Activated T-helper 17 cell treated with anti-CD3 and anti-CD28 coated beads, Interleukin-2, amount 50 U/mL, for 72 hours (primary cell): ENCODE results near the gene PPAT. TPM values are rescaled to one million over a fixed set of nuclear protein-coding genes. Genes with fewer than 3 reads are reported as not detected.
"Not testable (repeated sequence)": the region's sequence is repeated elsewhere in the genome, so short reads cannot be mapped to it uniquely, and the experiment has no call there.

Source experiments
- ATAC-seq: fragments of 150-1000 bp; cut with Tn5 transposase; replicated peaks from 2 replicates; pipeline ENCODE4 v1.10.0; 2021; ENCODE audit warnings: mild to moderate bottlenecking, moderate library complexity
- H3K27ac Mint-ChIP-seq: one replicate; pipeline ENCODE4 v1.8.0; 2022; ENCODE audit warnings: mixed read lengths
- H3K27me3 Mint-ChIP-seq: one replicate; pipeline ENCODE4 v1.8.0; 2022; ENCODE audit warnings: mixed read lengths
- H3K36me3 Mint-ChIP-seq: one replicate; pipeline ENCODE4 v1.8.0; 2022; ENCODE audit warnings: low read depth, mild to moderate bottlenecking, mixed read lengths
- H3K4me1 Mint-ChIP-seq: one replicate; pipeline ENCODE4 v1.8.0; 2022; ENCODE audit warnings: mixed read lengths
- H3K4me3 Mint-ChIP-seq: one replicate; pipeline ENCODE4 v1.8.0; 2022; ENCODE audit warnings: mild to moderate bottlenecking, mixed read lengths
- H3K9me3 Mint-ChIP-seq: one replicate; pipeline ENCODE4 v1.8.0; 2022; ENCODE audit warnings: mixed read lengths
- total RNA-seq, 2 donors: library from RNA; stranded (reverse); gene quantifications; one replicate each; pipeline ENCODE4 v1.2.3, GENCODE V29; 2022

The PPAT gene
- 10 to 100 TPM; 38.5 to 50.1 TPM for total RNA-seq

- ATAC-seq: peak; percentile 79
- Mint-ChIP-seq H3K4me3 (peak within 1 kb of the TSS; percentile 89), H3K9me3 (no peaks in the 10 kb centered on the region), H3K27me3 (no peaks in the 10 kb centered on the region), H3K4me1 (peaks cover 16% of the 10 kb centered on the region), H3K27ac (peak within 1 kb of the TSS; percentile 94), H3K36me3 (peaks cover 64% of the 10 kb centered on the region)
These were observed at the start of gene PPAT for GRCh38 chr4:56435140-56435926. Gene PPAT (minus strand): TSS chr4:56435615. CDS start chr4:56435477, 138 bp downstream.

- peaks cover 97% of the 10 kb centered on the region for H3K36me3 Mint-ChIP-seq
- no peaks in the 10 kb centered on the region for H3K27me3 Mint-ChIP-seq
These were observed 45.3 kb upstream of the PPAT start for GRCh38 chr4:56480691-56481090.

GRCh38 chr4:56477192-56477702 is 41.8 kb upstream of the PPAT start:
- Mint-ChIP-seq H3K36me3 (peaks cover 97% of the 10 kb centered on the region), H3K27ac (peak overlapping the region; percentile 46), H3K4me1 (no peaks in the 10 kb centered on the region), H3K27me3 (no peaks in the 10 kb centered on the region), H3K9me3 (no peaks in the 10 kb centered on the region), H3K4me3 (no peak overlapping the region)
- no peak for ATAC-seq

More at GRCh38 chr4:56480691-56481090, 45.3 kb upstream of the PPAT start:
- no peaks in the 10 kb centered on the region for H3K9me3 Mint-ChIP-seq
- H3K27ac Mint-ChIP-seq: no peak overlapping the region
- H3K4me1 Mint-ChIP-seq: no peaks in the 10 kb centered on the region
- H3K4me3 Mint-ChIP-seq: no peak overlapping the region
- ATAC-seq: no peak

DNA sequence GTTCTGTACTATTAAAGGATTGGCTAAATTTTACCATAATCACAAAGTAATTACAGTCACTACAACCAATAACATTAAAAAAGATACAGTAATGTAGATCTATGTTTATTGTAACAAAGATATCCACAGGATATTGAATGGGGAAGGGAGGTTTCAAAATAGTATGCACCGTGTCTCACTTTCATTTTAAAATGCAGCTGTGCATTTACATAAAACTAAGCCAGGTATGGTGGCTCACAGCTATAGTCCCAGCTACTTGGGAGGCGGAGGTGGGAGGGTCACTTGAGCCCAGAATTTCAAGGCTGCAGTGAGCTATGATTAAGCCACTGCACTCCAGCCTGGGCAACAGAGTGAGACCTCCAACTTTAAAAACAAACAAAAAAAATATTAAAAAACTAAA is 40.5 kb upstream of the PPAT start:
- Mint-ChIP-seq H3K4me1 (no peaks in the 10 kb centered on the region), H3K36me3 (peaks cover 100% of the 10 kb centered on the region), H3K27ac (no peak overlapping the region), H3K9me3 (no peaks in the 10 kb centered on the region), H3K4me3 (no peak overlapping the region), H3K27me3 (no peaks in the 10 kb centered on the region)
- ATAC-seq: no peak

DNA sequence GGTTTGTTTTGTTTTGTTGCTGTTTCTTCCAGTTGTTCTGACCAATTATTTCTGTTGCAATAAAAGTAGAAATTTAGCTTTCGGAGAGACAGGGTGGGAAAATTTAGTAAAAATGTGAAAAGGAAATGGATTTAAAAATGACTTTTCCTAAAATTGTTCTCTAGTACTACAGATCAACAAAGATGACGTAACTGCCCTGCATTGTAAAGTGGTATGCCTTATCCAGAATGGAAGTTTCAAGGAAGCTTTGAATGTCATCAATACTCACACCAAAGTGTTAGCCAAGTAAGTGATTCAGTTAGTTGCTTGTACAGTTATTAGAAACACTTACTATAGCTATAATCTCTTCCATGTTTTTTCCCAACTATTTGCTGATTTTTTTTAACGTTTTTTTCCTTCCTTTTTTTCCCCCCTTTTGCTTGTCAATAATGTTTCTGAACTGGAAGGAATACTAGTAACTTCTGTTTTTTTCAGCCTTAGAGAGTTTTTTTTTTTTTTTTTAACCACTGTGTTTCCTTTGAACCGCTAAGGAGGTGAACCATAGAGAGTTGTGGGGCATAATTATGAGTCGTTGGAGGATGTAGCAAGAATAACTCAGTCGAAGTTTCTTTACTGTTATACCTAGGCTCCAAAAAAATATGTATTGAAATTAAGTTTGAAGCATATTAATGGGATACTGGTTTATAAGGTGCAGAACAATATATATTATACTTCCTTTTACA is 34.2 kb upstream of the PPAT start:
- Mint-ChIP-seq H3K27ac (peak overlapping the region; percentile 61), H3K36me3 (peaks cover 86% of the 10 kb centered on the region), H3K4me3 (peak overlapping the region; percentile 98), H3K9me3 (no peaks in the 10 kb centered on the region), H3K4me1 (peaks cover 10% of the 10 kb centered on the region), H3K27me3 (no peaks in the 10 kb centered on the region)
- no peak for ATAC-seq

DNA sequence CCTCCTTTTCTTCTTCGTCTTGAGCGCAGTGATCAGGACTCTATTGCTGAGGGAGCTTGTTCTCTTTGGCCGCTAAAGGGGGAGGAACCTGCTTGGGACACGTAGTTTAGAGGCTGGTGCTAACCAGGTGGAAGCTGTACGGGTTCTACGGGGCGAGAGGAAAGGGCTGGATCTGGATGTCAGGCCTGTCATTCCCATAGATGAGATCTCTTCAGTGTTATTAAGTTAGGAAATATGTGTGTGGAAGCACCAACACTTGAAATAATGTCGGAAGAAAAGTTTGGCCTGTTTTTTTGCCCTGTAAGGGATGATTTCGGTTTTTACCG is 32.6 kb upstream of the PPAT start:
- peaks cover 74% of the 10 kb centered on the region for H3K36me3 Mint-ChIP-seq

DNA sequence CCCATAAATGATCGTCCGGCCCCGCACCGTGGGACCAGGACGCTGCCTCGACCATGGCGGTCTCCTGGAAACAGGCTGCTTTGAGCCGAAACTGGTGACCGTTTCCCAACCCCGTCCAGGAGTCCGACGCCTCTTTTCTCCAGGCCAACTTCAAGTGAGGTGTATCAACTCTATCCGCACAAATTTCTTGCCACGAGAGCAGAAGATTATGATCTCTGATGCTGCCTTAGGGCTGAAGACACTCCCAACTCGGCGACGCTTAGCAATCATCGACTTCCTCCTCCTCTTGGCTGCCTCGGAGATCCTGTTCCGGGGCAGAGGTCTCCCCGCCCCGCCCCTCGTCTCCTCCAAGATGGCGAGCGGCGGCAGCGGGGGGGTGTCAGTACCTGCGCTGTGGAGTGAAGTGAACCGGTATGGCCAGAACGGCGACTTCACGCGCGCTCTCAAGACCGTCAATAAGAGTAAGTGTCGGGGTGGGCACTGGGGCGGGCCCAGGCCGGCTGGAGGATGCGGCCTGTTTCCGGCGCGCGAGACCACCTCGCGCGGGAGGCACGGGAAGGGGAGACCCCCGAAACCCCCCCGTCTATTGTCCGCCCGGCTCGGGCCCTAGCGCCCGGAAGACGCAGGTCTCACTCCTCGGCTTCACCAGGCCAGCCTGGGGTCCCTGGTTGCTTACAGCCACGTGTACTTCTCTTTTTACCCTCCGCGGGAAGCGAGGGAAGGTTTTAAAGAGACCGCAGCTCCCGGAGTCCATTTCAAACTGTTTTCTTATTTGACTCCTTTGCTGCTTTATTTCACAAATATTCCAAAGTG is 32.1 kb upstream of the PPAT start, which contains the start of gene SRP72:
TSS of gene SRP72 (plus strand) at position 334 of the 813 bp plus-strand sequence. CDS start at position 353, 19 bp downstream.
- ATAC-seq: peak; percentile 97
- H3K36me3 Mint-ChIP-seq: peaks cover 74% of the 10 kb centered on the region
- peaks cover 14% of the 10 kb centered on the region for H3K4me1 Mint-ChIP-seq

More for the DNA sequence above, 32.6 kb upstream of the PPAT start:
- no peaks in the 10 kb centered on the region for H3K9me3 Mint-ChIP-seq
- peaks cover 14% of the 10 kb centered on the region for H3K4me1 Mint-ChIP-seq
- H3K27me3 Mint-ChIP-seq: no peaks in the 10 kb centered on the region
- peak overlapping the region; percentile 98 for H3K4me3 Mint-ChIP-seq
- H3K27ac Mint-ChIP-seq: peak overlapping the region; percentile 98
- ATAC-seq: peak; percentile 55

DNA sequence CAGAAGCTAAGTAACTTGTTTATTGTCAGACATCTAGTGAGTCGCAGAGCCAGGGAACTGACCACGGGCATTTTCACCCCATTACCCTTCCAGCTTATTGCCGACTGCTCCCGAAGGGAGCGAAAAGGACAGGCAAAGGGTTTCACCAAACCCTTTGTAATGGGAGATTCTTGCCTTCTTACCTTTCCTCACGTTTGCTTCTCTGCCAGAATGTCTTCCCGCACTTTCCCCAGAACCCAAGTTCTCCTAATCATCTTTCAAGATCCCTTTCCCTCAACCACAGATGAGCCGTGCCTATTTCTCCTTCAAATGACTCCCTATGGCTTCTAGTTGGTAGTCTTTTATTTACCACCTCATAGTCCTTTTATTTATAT is 31.5 kb upstream of the PPAT start:
- peak overlapping the region; percentile 98 for H3K4me3 Mint-ChIP-seq
- peaks cover 74% of the 10 kb centered on the region for H3K36me3 Mint-ChIP-seq
- peaks cover 14% of the 10 kb centered on the region for H3K4me1 Mint-ChIP-seq

More for the DNA sequence above, 32.1 kb upstream of the PPAT start, which contains the start of gene SRP72:
- Mint-ChIP-seq H3K9me3 (no peaks in the 10 kb centered on the region), H3K4me3 (peak within 1 kb of the TSS; percentile 98), H3K27ac (peak within 1 kb of the TSS; percentile 98), H3K27me3 (no peaks in the 10 kb centered on the region)

DNA sequence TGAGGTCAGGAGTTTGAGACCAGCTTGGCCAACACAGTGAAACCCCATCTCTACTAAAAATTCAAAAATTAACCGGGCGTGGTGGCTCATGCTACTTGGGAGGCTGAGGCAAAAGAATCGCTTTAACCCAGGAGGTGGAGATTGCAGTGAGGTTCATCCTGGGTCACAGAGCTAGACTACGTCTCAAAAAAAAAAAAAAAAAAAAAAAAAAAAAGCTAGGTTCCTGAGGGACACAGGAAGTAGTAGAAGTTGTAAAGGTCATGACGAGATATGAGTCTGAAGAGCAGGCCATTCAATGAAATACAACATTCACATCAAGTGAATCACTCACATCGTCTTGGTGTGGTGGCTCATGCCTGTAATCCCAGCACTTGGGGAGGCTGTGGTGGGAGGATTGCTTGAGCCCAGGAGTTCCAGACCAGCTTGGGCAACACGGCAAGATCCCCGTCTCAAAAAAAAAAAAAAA is 30.9 kb upstream of the PPAT start:
- peaks cover 14% of the 10 kb centered on the region for H3K4me1 Mint-ChIP-seq
- not testable (repeated sequence) for H3K27me3 Mint-ChIP-seq, H3K9me3 Mint-ChIP-seq
- peaks cover 74% of the 10 kb centered on the region for H3K36me3 Mint-ChIP-seq
- peak overlapping the region; percentile 98 for H3K27ac Mint-ChIP-seq
- peak; percentile 54 for ATAC-seq
- H3K4me3 Mint-ChIP-seq: peak overlapping the region; percentile 98

More for the DNA sequence above, 31.5 kb upstream of the PPAT start:
- H3K9me3 Mint-ChIP-seq: no peaks in the 10 kb centered on the region
- H3K27ac Mint-ChIP-seq: peak overlapping the region; percentile 98
- H3K27me3 Mint-ChIP-seq: no peaks in the 10 kb centered on the region
- no peak for ATAC-seq

DNA sequence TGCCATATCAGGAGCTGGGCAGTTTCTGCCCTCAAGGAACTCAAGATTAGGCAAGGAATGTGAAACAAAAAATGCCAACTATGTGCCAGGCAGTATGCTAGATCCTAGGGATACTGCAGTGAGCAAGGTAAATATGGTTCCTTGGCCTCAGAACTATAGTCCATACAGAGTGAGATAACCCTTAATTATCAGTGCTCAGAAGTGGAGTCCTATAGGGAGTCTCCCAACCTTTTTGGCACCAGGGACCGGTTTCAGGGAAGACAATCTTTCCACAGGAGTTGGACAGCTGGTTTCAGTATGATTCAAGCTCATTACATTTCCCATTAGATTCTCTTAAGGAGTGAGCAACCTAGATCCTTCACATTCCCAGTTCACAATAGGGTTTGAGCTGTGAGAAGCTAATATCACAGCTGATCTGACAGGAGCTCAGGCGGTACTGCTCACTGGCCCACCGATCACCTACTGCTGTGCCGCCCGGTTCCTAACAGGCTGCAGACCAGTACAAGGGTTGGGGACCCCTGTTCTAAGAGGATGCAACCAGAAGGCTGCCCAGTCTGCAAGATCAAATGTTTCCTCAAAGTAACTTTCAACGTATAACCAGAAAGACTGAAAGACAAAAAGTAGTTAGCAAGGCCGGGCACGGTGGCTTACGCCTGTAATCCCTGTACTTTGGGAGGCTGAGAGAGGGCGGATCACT is 30.3 kb upstream of the PPAT start:
- H3K4me1 Mint-ChIP-seq: peaks cover 14% of the 10 kb centered on the region
- H3K36me3 Mint-ChIP-seq: peaks cover 74% of the 10 kb centered on the region
- peak overlapping the region; percentile 98 for H3K27ac Mint-ChIP-seq
- peak overlapping the region; percentile 98 for H3K4me3 Mint-ChIP-seq
- no peaks in the 10 kb centered on the region for H3K27me3 Mint-ChIP-seq
- ATAC-seq: no peak
- no peaks in the 10 kb centered on the region for H3K9me3 Mint-ChIP-seq

GRCh38 chr4:56464581-56464980 is 29.2 kb upstream of the PPAT start:
- Mint-ChIP-seq H3K36me3 (peaks cover 74% of the 10 kb centered on the region), H3K27ac (no peak overlapping the region), H3K27me3 (no peaks in the 10 kb centered on the region), H3K9me3 (no peaks in the 10 kb centered on the region), H3K4me3 (peak overlapping the region; percentile 98), H3K4me1 (peaks cover 15% of the 10 kb centered on the region)
- ATAC-seq: no peak

GRCh38 chr4:56463711-56464110 is 28.3 kb upstream of the PPAT start:
- peaks cover 76% of the 10 kb centered on the region for H3K36me3 Mint-ChIP-seq
- no peak for ATAC-seq
- H3K9me3 Mint-ChIP-seq: no peaks in the 10 kb centered on the region
- no peak overlapping the region for H3K4me3 Mint-ChIP-seq
- H3K27ac Mint-ChIP-seq: no peak overlapping the region
- no peaks in the 10 kb centered on the region for H3K27me3 Mint-ChIP-seq
- peaks cover 11% of the 10 kb centered on the region for H3K4me1 Mint-ChIP-seq

GRCh38 chr4:56462157-56462556 is 26.7 kb upstream of the PPAT start:
- no peak overlapping the region for H3K4me3 Mint-ChIP-seq
- H3K36me3 Mint-ChIP-seq: peaks cover 78% of the 10 kb centered on the region
- peak overlapping the region; percentile 22 for H3K27ac Mint-ChIP-seq

More at GRCh38 chr4:56462157-56462556, 26.7 kb upstream of the PPAT start:
- Mint-ChIP-seq H3K9me3 (no peaks in the 10 kb centered on the region), H3K27me3 (no peaks in the 10 kb centered on the region), H3K4me1 (peaks cover 11% of the 10 kb centered on the region)
- ATAC-seq: no peak
